ENCODE results near the gene SPATA19. TPM values are rescaled to one million over a fixed set of nuclear protein-coding genes. Genes with fewer than 3 reads are reported as not detected.

Gene SPATA19
- total and polyA plus RNA-seq, 2 of the 4 experiments (the other 2 are of a cell fraction) = not detected

GRCh38 chr11:133821776-133822175 is 23.5 kb downstream of the SPATA19 start:
- Histone ChIP-seq H3K4me2 (ENCODE audit: low read depth, low read length) (no peak overlapping the region), H3K23ac (ENCODE audit: low read depth, low read length) (no peak overlapping the region), H3K4me3 (ENCODE audit: insufficient read depth, low read depth, low read length) (no peak overlapping the region), H2BK15ac (ENCODE audit: low read depth, low read length) (no peak overlapping the region), H4K91ac (ENCODE audit: insufficient read depth, low read depth, low read length) (no peak overlapping the region), H3K4ac (ENCODE audit: low read depth, low read length) (no peak overlapping the region), H3K14ac (replicated peaks; ENCODE audit: low read depth, low read length) (no peak overlapping the region), H2BK20ac (ENCODE audit: low read depth, low read length) (no peak overlapping the region), H2AK5ac (ENCODE audit: low read depth, low read length) (no peak overlapping the region), H3K9me3 (ENCODE audit: control insufficient read depth, insufficient read depth, low read length) (peaks cover 57% of the 10 kb centered on the region), H3K9ac (ENCODE audit: low read depth, low read length) (no peak overlapping the region), H3K36me3 (ENCODE audit: control insufficient read depth, insufficient read depth, low read length) (no peaks in the 10 kb centered on the region), H3K27ac (ENCODE audit: insufficient read depth, low read length) (no peak overlapping the region), H3K79me1 (ENCODE audit: low read depth in 1 of 2, low read length in 2 of 2) (no peaks in the 10 kb centered on the region), H3K27me3 (ENCODE audit: control insufficient read depth, insufficient read depth, low read length) (no peaks in the 10 kb centered on the region), H2AK9ac (replicated peaks; ENCODE audit: low read depth, low read length, poor library complexity) (no peak overlapping the region), H3K18ac (ENCODE audit: low read depth, low read length) (no peak overlapping the region), H3K9me1 (ENCODE audit: insufficient read depth, low read length) (no peaks in the 10 kb centered on the region), H2BK120ac (ENCODE audit: low read depth, low read length) (no peak overlapping the region), H4K5ac (ENCODE audit: low read depth, low read length) (no peak overlapping the region), H3K4me1 (ENCODE audit: control insufficient read depth, insufficient read depth, low read length) (no peaks in the 10 kb centered on the region), H3K56ac (ENCODE audit: extremely low read depth, insufficient read depth, low read length) (no peak overlapping the region), H2AFZ (replicated peaks; ENCODE audit: low read length, poor library complexity) (no peak overlapping the region), H2BK5ac (ENCODE audit: low read depth, low read length, poor library complexity, severe bottlenecking) (no peak overlapping the region), H4K8ac (ENCODE audit: low read depth in 2 of 2, low read length in 2 of 2) (no peak overlapping the region), H4K20me1 (ENCODE audit: insufficient read depth, low read length) (no peaks in the 10 kb centered on the region)
- DNase-seq (no peak), ATAC-seq (ENCODE audit: low read depth) (no peak)
- in situ Hi-C loops (cut with MboI; ENCODE audit: low sequenced_read_pairs) (no loop called here), intact Hi-C loops (cut with micrococcal nuclease) (no loop called here), dilution Hi-C loops (cut with HindIII; ENCODE audit: low sequenced_read_pairs, unreplicated experiment) (no loop called here)
- ChIA-PET CTCF (no interaction called here), POLR2A (ENCODE audit: unreplicated experiment) (no interaction called here)
- TF ChIP-seq CHD1 (IDR thresholded peaks at IDR 0.05; ENCODE audit: low read depth, low read length) = no peak
- TF ChIP-seq USF2 (IDR thresholded peaks at IDR 0.05; ENCODE audit: low read depth, low read length) = no peak
- no peak for TF ChIP-seq RAD21 (IDR thresholded peaks at IDR 0.05; ENCODE audit: low read length)
- no peak for TF ChIP-seq CTCF (conservative IDR thresholded peaks at IDR 0.05; ENCODE audit: low read depth, low read length)
- TF ChIP-seq MXI1 (IDR thresholded peaks at IDR 0.05; ENCODE audit: borderline replicate concordance, low read depth, low read length) = no peak
- no peak for TF ChIP-seq RFX5 (IDR thresholded peaks at IDR 0.05; ENCODE audit: low read depth, low read length)
- TF ChIP-seq POLR2A (IDR thresholded peaks at IDR 0.05; ENCODE audit: low read depth, low read length) = no peak
- no peak for TF ChIP-seq MAZ (IDR thresholded peaks at IDR 0.05; ENCODE audit: borderline replicate concordance, low read depth, low read length)
- TF ChIP-seq SMC3 (IDR thresholded peaks at IDR 0.05; ENCODE audit: low read depth, low read length) = no peak
- TF ChIP-seq NFE2L2 (IDR thresholded peaks at IDR 0.05; ENCODE audit: low read depth, low read length) = no peak
- TF ChIP-seq BHLHE40 (IDR thresholded peaks at IDR 0.05; ENCODE audit: low read depth, low read length) = no peak
- no peak for TF ChIP-seq CEBPB (IDR thresholded peaks at IDR 0.05; ENCODE audit: low read depth, low read length)
- no peak for TF ChIP-seq RCOR1 (IDR thresholded peaks at IDR 0.05; ENCODE audit: insufficient replicate concordance, low read length)
- TF ChIP-seq ELK1 (IDR thresholded peaks at IDR 0.05; ENCODE audit: borderline replicate concordance, low read depth, low read length) = no peak
- TF ChIP-seq MAFK (IDR thresholded peaks at IDR 0.05; ENCODE audit: low read depth, low read length) = no peak
- no peak for TF ChIP-seq FOS (IDR thresholded peaks at IDR 0.05; ENCODE audit: low read depth, low read length)
- 51% methylated on average over 5 of the region's 8 CpGs; no CpG with 5 or more reads in 1 of the 2 experiments for WGBS, 2 experiments (ENCODE audit: extremely low coverage in 2 of 2, insufficient read length in 1 of 2)
- no TSS peak for BruUV-seq (replicated peaks)
